Tibial nerve (tissue), 4 donors: ENCODE measurements around the gene FIG4.

Experiments used
- EP300 ChIP-seq, 2 donors: sonication (generic); formaldehyde crosslinking; IDR thresholded peaks; one replicate each; pipeline ENCODE4 v1.6.1; 2017; ENCODE audit warnings: antibody characterized with exemption in 2 of 2, mild to moderate bottlenecking in 1 of 2
- POLR2A ChIP-seq, 2 donors: fragments of 450-650 bp; IDR thresholded peaks; one replicate each; pipeline ENCODE4 v1.6.1; 2017; ENCODE audit warnings: antibody characterized with exemption in 2 of 2, mild to moderate bottlenecking in 2 of 2, moderate library complexity in 2 of 2
- TF ChIP-seq, protein P1 (sequence below), 5 experiments: fragments of 200-600 bp in 3 of 5; fragments of 450-650 bp in 2 of 5; sonication (generic) in 3 of 5; IDR thresholded peaks; one replicate each; pipeline ENCODE4 v1.5.1; 2016 to 2019; ENCODE audit warnings: antibody characterized with exemption in 5 of 5, mild to moderate bottlenecking in 3 of 5, moderate library complexity in 2 of 5

- TF ChIP-seq, protein P1, sequence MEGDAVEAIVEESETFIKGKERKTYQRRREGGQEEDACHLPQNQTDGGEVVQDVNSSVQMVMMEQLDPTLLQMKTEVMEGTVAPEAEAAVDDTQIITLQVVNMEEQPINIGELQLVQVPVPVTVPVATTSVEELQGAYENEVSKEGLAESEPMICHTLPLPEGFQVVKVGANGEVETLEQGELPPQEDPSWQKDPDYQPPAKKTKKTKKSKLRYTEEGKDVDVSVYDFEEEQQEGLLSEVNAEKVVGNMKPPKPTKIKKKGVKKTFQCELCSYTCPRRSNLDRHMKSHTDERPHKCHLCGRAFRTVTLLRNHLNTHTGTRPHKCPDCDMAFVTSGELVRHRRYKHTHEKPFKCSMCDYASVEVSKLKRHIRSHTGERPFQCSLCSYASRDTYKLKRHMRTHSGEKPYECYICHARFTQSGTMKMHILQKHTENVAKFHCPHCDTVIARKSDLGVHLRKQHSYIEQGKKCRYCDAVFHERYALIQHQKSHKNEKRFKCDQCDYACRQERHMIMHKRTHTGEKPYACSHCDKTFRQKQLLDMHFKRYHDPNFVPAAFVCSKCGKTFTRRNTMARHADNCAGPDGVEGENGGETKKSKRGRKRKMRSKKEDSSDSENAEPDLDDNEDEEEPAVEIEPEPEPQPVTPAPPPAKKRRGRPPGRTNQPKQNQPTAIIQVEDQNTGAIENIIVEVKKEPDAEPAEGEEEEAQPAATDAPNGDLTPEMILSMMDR (IDR thresholded peaks at IDR 0.05): no peak
- TF ChIP-seq POLR2A (IDR thresholded peaks at IDR 0.05) (no peak), EP300 (IDR thresholded peaks at IDR 0.05) (no peak)
Measured at GRCh38 chr6:109861946-109862345, 170.8 kb downstream of the FIG4 start.
